Muscle of arm (tissue), 12 donors: ENCODE data around the gene TESK2. TPM values are rescaled to one million over a fixed set of nuclear protein-coding genes. Genes with fewer than 3 reads are reported as not detected.
A peak's percentile ranks its signal among the peaks of the same experiment; 100 is the strongest.

Source experiments
- DNase-seq: peaks from one replicate; pipeline ENCODE4 v3.0.0-alpha.2; 2013
- polyA plus RNA-seq, 12 donors: library from polyadenylated mRNA; unstranded; fragments of 120-200 nt; gene quantifications; one replicate each; pipeline ENCODE4 v1.2.1, GENCODE V29; 2013; ENCODE audit not compliant: insufficient read length in 12 of 12

Gene TESK2
- polyA plus RNA-seq, 12 donors, result 1.9 to 5.4 (median 2.2) TPM; not detected in 1

DNA sequence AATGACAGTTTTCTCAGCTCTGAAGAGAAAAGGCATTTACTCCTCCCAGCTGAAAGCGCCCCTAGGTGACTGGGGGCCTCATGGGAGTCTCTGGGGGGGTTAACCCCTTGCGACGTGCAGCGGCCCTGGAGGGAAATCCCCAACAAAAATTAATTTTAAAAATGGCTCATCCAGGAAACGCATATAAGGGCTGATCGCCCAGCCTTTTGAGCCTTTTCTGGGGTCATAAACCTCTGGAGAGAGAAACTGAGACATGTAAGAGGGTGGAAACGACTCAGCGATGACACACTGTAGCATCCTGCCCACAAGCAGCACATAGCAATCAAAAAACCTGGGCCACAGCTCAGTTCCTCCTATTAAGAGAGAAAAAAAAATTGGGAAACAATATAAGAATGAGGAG lies 184.6 kb downstream of the TESK2 start:
- DNase-seq, result no peak

DNA sequence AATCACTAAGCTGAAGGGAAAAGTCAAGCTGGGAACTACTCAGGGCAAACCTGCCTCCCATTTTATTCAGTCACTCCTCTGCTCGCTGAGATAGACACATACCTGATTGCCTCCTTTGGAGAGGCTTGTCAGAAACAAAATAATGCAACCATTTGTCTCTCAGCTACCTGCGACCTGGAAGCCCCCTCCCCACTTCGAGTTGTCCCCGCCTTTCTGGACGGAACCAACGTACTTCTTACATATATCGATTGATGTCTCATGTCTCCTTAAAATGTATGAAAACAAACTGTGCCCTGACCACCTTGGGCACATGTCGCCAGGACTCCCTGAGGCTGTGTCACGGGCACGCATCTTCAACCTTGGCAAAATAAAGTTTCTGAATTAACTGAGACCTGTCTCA lies 185.7 kb downstream of the TESK2 start:
- no peak for DNase-seq

DNA sequence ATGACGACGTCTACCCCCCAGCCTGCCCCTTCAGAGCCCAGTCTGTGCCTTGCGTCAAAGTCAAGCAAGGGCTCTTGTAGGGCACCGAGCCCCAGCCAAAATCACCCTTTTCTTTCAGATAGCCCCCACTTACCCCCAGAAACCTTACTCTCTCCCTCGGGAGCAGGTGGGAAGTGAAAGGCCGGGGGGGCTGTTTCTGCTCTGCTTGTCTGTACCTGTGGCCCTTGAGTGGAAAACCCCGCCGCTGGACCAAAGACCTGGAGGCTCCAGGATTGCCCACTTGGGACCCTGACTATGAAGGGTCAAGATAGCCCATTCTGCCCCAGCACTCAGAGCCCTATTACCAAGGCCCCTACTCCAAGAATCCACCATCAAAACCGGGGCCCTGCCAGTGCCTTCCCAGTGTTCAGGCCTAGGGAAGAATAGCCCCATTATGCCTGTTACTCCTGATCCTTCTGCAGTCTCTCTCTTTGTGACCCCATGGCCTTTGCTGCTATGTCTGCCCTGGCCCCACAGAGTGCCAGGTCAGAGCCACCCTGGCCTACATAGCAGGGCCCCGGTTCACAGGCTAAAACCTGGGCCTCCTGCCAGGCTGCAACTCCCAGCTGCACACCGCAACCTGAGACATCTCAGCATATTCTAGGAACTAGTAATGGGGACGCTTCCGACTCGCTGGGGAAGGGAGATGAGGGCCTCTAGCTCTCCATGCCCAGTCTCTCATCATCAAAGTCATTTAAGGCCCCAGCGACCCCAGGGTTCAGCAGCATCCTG lies 186.5 kb downstream of the TESK2 start:
- no peak for DNase-seq

DNA sequence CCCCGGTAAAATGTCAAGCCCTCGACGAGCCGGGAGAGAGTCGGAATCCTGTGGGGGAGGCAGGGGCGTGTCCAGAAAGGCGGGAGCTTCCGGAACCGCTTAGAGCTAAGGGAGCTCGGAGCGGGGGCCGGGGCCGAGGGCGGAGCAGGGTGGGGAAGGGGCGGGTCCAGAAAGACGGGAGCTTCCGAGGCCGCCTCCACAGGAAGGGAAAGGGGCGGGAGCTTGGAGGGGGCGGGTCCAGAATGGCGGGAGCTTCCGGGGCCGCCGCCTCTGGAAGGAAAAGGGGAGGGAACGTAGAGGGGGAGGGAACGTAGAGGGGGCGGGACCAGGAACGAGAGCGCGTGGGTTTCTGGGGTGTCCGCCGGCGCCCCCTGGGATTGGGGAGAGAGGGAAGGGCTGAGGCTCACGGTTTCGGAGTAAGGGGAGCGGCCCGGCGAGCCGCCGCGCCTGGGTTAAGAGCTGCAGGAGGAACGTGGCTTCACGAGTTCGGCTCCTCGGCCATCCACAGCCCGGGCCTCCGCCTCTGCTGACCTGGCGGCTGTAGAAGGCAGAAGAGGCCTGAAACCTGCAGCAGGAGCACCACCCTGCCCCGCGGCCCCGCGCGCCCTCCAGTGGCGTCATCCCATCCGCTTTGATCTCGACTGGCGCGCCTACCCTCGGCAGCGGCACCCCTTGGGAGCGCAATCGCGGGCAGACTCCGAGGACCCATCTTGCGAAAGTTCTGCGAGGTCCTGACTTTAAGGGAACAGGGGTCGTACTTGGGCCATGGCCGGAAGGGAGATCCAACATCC lies 187.2 kb downstream of the TESK2 start:
- DNase-seq, result peak; percentile 97

DNA sequence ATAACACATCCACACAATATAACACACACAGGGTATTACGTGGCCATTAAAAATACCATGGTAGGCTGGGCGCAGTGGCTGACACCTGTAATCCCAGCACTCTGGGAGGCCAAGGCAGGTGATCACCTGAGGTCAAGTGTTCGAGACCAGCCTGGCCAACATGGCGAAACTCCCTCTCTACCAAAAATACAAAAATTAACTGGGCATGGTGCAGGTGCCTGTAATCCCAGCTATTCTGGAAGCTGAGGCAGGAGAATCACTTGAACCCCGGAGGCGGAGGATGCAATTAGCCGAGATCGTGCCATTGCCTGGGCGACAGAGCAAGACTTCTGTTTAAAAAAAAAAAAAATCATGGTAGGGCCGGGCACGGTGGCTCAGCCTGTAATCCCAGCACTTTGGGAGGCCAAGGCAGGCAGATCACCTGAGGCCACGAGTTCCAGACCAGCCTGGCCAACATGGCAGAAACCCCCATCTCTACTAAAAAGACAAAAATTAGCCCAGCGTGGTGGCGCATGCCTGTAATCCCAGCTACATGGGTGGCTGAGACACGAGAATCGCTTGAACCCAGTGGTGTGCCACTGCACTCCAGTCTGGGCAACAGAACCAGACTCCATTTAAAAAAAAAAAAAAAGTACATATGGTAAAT lies 188.3 kb downstream of the TESK2 start:
- DNase-seq, result no peak

DNA sequence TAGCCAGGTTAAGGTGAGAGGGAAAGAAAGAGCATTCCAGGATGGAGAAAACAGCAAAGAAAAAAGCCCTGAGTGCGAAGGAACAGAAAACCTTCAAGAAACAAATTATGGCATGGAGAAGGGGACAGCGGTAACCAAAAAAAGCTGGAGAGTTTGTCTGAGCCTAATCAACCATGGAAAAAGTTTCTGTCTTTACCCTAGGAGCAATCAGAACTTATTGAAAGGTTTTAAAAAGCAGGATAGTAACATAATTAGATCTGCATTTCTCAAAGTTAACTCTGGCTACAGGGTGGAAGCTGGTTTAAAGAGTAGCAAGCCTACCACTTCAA lies 190.3 kb downstream of the TESK2 start:
- DNase-seq, result no peak

DNA sequence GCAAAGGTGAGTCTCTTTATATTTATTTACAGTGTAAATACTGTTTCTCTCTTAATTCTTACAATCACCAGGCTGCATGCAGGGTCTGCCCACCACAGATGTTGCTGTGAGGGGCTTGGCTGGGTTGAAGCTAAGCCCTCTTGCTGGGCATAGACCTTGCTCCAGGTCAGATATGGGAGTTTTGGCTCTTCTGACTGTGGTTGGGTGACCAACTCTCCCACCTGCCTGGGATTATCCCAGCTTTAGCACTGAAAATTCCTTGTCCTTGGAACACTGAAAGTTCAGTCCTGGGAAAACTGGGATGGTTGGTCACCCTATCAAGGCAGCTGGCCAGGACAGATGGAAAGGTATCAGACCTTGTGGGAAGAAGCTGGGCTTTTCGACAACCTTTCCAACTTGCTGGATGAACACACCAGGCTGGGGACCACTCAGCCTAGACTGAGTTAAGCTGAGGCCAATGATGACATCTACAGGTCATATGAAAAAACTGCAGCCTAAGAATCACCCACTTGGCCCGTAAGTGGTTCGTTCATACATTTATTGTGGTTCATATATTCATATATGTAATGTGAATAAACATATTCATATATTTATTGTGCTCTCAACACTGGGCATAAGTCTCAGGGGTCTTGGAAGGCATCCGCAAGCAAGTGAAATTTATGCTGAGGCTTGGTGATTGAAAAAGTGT lies 190.8 kb downstream of the TESK2 start:
- DNase-seq, result peak; percentile 72

DNA sequence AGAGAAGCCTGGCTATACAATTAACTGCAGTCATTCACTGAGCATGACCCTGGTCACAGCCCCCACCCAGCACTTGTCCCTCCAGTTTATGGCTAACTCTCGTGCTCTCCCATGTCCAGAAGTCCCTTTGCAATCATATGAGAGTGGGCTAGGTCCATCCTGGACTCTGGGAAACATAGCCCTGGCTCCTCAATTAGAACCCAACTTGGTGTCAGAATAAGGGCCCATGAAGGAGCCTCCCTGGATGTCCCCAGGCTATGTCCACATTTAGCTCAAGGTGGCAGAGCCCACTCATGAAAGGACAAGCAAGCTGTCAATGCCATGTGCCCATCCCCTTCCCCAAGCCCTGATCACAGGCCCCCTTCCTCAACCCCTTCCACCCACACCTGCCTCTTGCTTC lies 191.7 kb downstream of the TESK2 start:
- DNase-seq, result no peak

DNA sequence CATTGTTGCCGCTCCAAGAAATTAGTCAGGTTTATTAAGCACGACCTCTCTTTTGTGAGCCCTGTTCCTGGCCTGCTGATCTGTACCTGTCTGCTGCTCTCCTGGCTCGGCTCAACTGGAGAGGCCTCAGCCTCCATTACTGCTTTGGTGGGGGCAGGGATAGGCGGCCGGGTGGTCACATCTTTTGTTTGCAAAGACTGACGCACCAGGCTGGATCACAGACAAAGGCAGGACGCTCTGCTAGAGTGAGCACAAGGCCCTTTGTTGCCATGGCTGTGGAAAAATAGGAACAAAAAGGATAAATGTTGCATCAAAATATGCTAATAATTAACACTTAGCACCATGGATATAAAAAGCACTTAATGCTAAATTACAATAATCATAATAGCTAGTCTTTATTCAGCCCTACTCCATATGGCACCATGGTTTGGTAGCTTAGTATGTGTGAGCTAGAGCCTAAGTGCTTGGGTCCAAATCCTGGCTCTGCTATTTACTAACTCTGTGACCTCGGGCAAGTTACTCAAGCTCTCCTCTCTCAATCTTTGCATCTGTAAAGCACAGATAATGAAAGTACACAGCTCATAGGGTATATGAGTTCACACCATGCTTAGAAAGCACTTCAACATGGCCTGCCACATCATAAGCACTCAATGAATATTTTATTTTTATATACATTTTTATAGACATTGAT lies 193.2 kb downstream of the TESK2 start:
- no peak for DNase-seq

Other genes starting within 250 kb of the TESK2 start
- 1 to 10 TPM in 10 of 12 donors, not detected in 2; 1.0 to 2.2 (median 1.6) TPM for gene HPDL, start 164.3 kb downstream of the TESK2 start, polyA plus RNA-seq
- gene TOE1, start 151.0 kb downstream of the TESK2 start, polyA plus RNA-seq, result 10 to 100 TPM in 1 of 12 donors, 1 to 10 TPM in 10, not detected in 1; 5.5 to 10.5 (median 7.0) TPM
- gene MUTYH, start 150.7 kb downstream of the TESK2 start, polyA plus RNA-seq, result 10 to 100 TPM in 11 of 12 donors, not detected in 1; 10.6 to 33.8 (median 15.2) TPM
- gene CCDC163, start 8.9 kb upstream of the TESK2 start, polyA plus RNA-seq, result 1 to 10 TPM in 7 of 12 donors, under 1 TPM in 3, not detected in 2; 0.53 to 4.0 (median 1.1) TPM
- 1 to 10 TPM in 11 of 12 donors, not detected in 1; 2.7 to 9.5 (median 7.3) TPM for gene MMACHC, start 9.1 kb upstream of the TESK2 start, polyA plus RNA-seq
- gene PRDX1, start 30.7 kb upstream of the TESK2 start, polyA plus RNA-seq, result 100 to 1,000 TPM in 11 of 12 donors, not detected in 1; 115 to 239 (median 184) TPM
- 100 to 1,000 TPM in 2 of 12 donors, 10 to 100 TPM in 9, not detected in 1; 69.3 to 137 (median 83.9) TPM for gene AKR1A1, start 59.7 kb upstream of the TESK2 start, polyA plus RNA-seq
- gene NASP, start 92.9 kb upstream of the TESK2 start, polyA plus RNA-seq, result 100 to 1,000 TPM in 11 of 12 donors, not detected in 1; 110 to 302 (median 153) TPM
- gene CCDC17, start 132.9 kb upstream of the TESK2 start, polyA plus RNA-seq, result 1 to 10 TPM in 10 of 12 donors, not detected in 2; 1.0 to 2.6 (median 1.6) TPM
- gene GPBP1L1, start 195.4 kb upstream of the TESK2 start, polyA plus RNA-seq, result 100 to 1,000 TPM in 1 of 12 donors, 10 to 100 TPM in 11; 52.4 to 720 (median 69.9) TPM
- 10 to 100 TPM in 11 of 12 donors, not detected in 1; 17.7 to 44.9 (median 32.5) TPM for gene TMEM69, start 197.0 kb upstream of the TESK2 start, polyA plus RNA-seq